ENCODE data around the gene UBE2I.

Gene UBE2I

DNA sequence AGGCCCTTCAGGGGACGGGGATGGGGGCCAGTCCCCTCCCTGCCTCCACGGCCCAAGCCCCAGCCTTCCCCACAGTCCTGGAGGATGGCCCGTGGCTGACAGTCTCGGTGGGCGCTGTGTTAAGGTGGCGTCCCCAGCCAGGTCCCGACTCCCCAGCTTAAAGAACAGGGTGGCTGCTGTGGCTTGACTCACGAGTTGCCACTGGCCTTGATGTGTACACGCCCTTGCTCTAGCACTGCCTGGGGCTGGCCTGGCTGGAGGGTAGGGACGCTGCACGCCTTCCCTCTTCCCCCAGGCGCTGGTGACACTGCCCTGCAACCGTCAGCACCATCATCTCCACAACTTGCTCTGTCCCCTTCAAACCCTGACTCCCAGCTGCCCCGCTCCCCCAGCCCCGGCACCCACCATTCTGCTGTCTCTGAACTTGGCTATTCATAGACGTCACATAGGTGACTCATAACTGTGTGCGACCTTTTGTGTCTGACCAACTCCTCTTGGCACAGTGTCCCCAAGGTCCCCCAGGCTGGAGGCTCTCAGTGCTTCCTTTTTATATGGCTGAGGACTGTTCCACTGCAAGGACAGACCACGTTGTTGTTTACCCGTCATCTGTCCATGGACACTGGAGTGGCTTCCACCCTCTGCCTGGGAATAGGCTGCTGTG, 48.6 kb downstream of the UBE2I start:
- no peak for DNase-seq (ENCODE audit: low read depth in 2 of 2)

DNA sequence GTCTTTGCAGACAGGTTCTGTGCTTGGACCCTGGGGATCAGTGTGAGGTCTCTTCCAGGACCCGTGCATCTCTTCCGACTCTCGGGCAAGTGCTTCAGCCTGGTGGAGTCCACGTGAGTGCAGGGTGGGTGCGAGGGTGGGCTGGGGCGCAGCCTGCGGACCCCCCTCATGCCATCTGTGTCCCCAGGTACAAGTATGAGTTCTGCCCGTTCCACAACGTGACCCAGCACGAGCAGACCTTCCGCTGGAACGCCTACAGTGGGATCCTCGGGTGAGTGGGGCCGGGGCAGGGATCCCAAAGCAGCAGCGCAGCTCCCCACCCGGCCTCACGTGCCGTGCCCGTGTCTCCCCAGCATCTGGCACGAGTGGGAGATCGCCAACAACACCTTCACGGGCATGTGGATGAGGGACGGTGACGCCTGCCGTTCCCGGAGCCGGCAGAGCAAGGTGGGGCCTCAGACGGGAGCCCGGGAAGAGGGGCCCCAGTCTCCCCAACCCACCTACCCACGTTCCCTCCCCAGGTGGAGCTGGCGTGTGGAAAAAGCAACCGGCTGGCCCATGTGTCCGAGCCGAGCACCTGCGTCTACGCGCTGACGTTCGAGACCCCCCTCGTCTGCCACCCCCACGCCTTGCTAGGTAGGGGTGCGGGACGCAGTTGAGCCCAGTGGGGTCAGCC, 52.4 kb downstream of the UBE2I start:
- DNase-seq (ENCODE audit: low read depth in 2 of 2): no peak

DNA sequence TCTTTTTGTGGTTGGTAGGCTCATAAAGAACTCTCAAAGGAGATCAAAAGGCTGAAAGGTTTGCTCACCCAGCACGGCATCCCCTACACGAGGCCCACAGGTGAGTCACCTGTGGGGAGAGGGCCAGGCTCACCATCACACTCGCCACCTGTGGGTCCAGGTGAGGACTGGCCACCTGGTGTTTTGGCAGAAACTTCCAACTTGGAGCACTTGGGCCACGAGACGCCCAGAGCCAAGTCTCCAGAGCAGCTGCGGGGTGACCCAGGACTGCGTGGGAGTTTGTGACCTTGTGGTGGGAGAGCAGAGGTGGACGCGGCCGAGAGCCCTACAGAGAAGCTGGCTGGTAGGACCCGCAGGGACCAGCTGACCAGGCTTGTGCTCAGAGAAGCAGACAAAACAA, 53.4 kb downstream of the UBE2I start:
- DNase-seq (ENCODE audit: low read depth in 2 of 2): no peak

- peak in 1 of 2 donors; percentile 31 for DNase-seq (ENCODE audit: low read depth in 2 of 2)
These were observed 54.1 kb downstream of the UBE2I start for GRCh38 chr16:1363501-1364041.

DNA sequence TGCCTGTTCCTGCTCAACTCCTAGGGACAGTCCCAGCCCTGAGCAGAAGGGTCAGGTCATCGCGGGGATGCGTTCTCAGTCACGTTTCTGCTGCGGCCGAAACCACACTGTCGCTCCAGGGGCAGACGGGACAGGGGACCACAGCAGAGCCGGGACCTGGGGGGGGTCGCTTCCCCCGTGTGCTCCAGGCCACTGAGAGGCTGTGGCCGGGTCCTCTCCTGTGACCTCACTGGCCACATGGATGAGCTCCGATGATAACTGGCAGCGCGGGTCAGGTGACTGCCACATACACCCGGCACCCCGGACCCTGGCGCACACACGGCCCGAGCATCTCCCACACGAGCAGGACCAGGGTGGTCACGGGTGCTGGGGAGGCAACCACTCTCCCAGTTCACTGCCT, 55.1 kb downstream of the UBE2I start:
- DNase-seq (ENCODE audit: low read depth in 2 of 2): no peak

DNA sequence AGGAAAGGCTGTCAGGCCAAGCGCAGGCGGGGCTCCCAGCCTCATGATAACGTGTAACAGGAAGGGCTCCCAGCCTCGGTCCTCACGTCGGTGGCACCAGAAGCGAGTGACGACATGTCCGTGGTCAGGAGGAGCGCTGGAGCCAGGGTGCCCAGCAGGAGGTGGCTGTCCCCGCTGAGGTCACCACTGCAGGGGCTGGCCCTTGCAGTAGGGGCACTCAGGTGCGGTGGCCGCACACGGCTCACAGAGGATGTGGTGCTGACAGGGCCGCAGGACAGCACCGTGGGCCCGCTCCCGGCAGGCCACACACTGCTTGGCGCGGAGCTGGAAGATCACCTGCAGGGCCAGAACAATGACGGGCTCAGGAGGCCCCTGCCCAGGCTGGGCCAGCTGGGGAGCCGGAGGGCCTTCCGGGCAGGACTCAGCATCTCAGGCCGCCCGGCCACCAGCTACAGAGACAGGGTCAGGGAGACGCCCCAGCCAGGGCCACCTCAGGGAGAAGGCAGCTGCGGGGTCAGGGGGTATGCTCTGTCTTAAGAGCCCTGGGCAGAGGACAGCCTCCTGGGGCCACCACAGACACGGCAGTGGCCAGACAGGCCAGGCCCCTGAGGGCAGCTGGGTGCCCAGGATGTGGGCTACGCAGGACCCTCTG, 56.8 kb downstream of the UBE2I start:
- no peak for DNase-seq (ENCODE audit: low read depth in 2 of 2)

DNA sequence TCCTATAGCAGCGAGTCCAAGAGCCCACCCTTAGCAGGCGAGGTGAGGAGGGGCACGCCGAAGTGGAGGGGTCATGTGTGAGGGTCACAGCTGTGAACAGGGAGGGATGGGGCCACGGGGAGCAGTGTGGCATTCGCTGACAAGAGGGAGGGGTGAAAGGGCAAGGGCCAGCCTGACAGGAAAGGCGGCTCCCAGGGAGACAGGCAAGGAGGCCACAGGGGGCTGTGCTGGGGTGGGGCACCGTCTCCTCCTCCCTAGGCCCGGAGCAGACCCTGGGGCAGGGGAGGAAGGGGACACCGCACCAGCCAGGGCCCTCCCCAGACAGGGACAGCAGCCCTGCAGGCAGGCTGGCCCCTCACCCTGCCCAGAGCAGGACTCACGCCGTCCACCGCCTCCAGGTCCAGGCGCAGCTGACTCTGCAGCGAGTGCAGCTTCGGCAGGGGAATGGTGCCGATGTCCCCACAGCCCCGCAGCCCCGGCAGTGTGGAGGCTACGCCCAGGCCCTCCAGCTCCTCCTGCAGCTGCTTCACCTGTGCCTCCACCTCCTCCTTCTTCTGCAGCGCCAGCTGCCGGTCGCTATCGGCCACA, 57.4 kb downstream of the UBE2I start:
- no peak for DNase-seq (ENCODE audit: low read depth in 2 of 2)

DNA sequence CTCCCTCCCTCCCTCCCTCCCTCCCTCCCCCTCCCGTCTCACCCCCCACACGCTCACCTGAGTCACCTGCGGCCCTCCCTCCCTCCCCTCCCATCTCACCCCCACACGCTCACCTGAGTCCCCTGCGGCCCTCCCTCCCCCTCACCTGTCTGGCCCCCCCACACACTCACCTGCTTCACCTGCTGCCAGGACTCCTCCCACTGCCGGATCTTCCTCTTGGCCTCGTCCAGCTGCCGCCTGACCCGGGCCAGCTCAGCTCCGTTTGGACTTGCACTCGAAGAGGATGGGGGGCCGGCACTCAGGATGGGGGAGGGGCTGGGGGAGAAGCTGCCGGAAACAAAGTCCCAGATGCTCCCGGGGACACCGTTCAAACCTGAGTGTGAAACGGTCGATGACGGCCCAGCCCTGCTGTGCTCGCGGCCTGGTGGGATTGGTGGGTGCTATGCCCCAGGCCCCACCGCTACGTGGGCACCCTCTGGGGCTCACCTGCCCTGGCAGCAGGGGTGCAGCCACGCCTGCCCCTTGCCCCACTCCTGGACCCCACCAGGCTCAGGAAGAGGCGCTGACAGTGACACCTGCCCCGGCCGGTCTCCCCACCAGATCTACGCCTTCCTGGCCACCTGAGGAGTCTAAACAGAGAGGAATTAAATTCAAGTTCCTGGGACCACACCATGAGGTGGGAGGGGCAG, 58.2 kb downstream of the UBE2I start:
- no peak for DNase-seq (ENCODE audit: low read depth in 2 of 2)

- DNase-seq (ENCODE audit: low read depth in 2 of 2): no peak
These were observed 61.9 kb downstream of the UBE2I start for GRCh38 chr16:1371054-1371978.

DNA sequence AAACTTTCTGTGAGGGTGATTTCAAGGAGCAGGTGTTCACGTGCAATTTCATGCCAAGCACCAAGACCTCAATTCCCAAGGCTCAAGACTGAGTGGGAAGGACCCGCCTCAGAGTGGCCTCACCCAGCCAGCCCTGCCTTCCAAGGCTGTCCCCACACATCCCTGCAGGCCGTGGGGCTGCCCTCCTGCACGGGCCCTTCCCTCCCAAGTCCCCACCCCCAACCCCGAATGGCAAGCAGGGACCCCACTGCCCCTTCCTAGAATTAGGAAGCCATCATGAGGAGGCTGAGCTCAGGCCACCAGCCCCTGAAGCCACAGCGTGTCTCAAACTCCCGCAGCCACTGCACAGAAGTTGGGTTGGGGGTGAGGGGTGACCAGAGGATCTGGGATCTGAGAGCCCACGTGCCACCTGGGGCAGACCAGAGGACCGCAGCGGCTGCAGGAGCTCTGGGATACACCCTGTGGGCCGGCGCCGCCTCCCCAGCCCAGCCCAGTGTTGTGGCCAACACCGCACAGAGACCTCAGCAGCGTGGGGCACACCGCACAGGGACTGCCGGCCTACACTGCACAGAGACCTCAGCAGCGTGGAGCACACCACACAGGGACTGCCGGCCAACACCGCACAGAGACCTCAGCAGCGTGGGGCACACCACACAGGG, 63.0 kb downstream of the UBE2I start:
- DNase-seq (ENCODE audit: low read depth in 2 of 2): no peak

- no peak for DNase-seq (ENCODE audit: low read depth in 2 of 2)
These were observed 65.2 kb downstream of the UBE2I start for GRCh38 chr16:1374418-1375297.

- DNase-seq (ENCODE audit: low read depth in 2 of 2): no peak
These were observed 65.8 kb downstream of the UBE2I start for GRCh38 chr16:1375298-1375640.

- no peak for DNase-seq (ENCODE audit: low read depth in 2 of 2)
These were observed 66.4 kb downstream of the UBE2I start for GRCh38 chr16:1375741-1376410.
